SU-DHL-6 (cell line): ENCODE measurements around the gene SMAD4.
"Not testable (repeated sequence)": the region's sequence is repeated elsewhere in the genome, so short reads cannot be mapped to it uniquely, and the experiment has no call there.

Experiments used
- H2AFZ ChIP-seq: fragments of 200-600 bp; sonication (generic); 2 replicates; pipeline ENCODE4 v1.6.1; 2014; ENCODE audit warnings: low read depth, mild to moderate bottlenecking, moderate library complexity, mixed read lengths, antibody characterized with exemption, low read length; ENCODE audit not compliant: severe bottlenecking
- H3F3A ChIP-seq: fragments of 200-600 bp; shearing (Covaris generic); 2 replicates; pipeline ENCODE4 v1.6.0; 2016; ENCODE audit warnings: antibody characterized with exemption, mild to moderate bottlenecking; ENCODE audit not compliant: insufficient read depth
- H3K27ac ChIP-seq: fragments of 200-600 bp; sonication (generic); 2 replicates; pipeline ENCODE4 v1.5.1; 2016; ENCODE audit warnings: low read depth, mild to moderate bottlenecking, low read length, moderate library complexity, mixed read lengths
- H3K27me3 ChIP-seq: fragments of 200-600 bp; sonication (generic), shearing (Covaris generic); 2 replicates; pipeline ENCODE4 v1.6.0; 2014; ENCODE audit warnings: mild to moderate bottlenecking, low read length
- H3K36me3 ChIP-seq: fragments of 200-600 bp; sonication (generic); 2 replicates; pipeline ENCODE4 v1.6.1; 2014; ENCODE audit warnings: mild to moderate bottlenecking, low read length, mixed read lengths
- H3K4me2 ChIP-seq: fragments of 300-600, 200-600 bp; shearing (Covaris generic), sonication (generic); 2 replicates; pipeline ENCODE4 v1.6.0; 2014; ENCODE audit warnings: low read length, low read depth, mild to moderate bottlenecking; ENCODE audit not compliant: poor library complexity, severe bottlenecking
- H3K4me3 ChIP-seq: fragments of 200-600 bp; sonication (generic); 2 replicates; pipeline ENCODE4 v1.5.1; 2014; ENCODE audit warnings: antibody characterized with exemption, low read length, mild to moderate bottlenecking, mixed read lengths; ENCODE audit not compliant: insufficient read depth, poor library complexity, severe bottlenecking
- H3K79me2 ChIP-seq: fragments of 200-600 bp; sonication (generic); 2 replicates; pipeline ENCODE4 v1.6.1; 2014; ENCODE audit warnings: mild to moderate bottlenecking, low read length, moderate library complexity; ENCODE audit not compliant: insufficient read depth
- H3K9ac ChIP-seq: fragments of 200-600 bp; sonication (generic); 2 replicates; pipeline ENCODE4 v1.7.0; 2014; ENCODE audit warnings: mild to moderate bottlenecking, low read length
- H3K9me2 ChIP-seq: fragments of 200-600 bp; sonication (generic); replicated peaks from 2 replicates; pipeline ENCODE4 v1.6.1; 2014; ENCODE audit warnings: low read length; ENCODE audit not compliant: insufficient read depth
- H3K9me3 ChIP-seq: fragments of 200-600 bp; sonication (generic); 2 replicates; pipeline ENCODE4 v1.6.1; 2014; ENCODE audit warnings: low read length, mixed read lengths; ENCODE audit not compliant: insufficient read depth
- H4K20me1 ChIP-seq: fragments of 200-600 bp; sonication (generic); 2 replicates; pipeline ENCODE4 v1.6.1; 2014; ENCODE audit warnings: low read depth, mild to moderate bottlenecking, antibody characterized with exemption, low read length, moderate library complexity, mixed read lengths
- EZH2phosphoT487 ChIP-seq: fragments of 200-600 bp; sonication (generic), shearing (Covaris generic); conservative IDR thresholded peaks from 2 replicates; pipeline ENCODE4 v1.6.1; 2018; ENCODE audit warnings: mild to moderate bottlenecking, antibody characterized with exemption, low read length, moderate library complexity, mixed read lengths
- TF ChIP-seq, protein P1 (sequence below): fragments of 200-600 bp; sonication (generic); IDR thresholded peaks from one replicate; pipeline ENCODE4 v1.5.1; 2017; ENCODE audit warnings: antibody characterized with exemption, mild to moderate bottlenecking, low read length, moderate library complexity; ENCODE audit not compliant: insufficient read depth, poor library complexity, severe bottlenecking

SMAD4 gene

DNA sequence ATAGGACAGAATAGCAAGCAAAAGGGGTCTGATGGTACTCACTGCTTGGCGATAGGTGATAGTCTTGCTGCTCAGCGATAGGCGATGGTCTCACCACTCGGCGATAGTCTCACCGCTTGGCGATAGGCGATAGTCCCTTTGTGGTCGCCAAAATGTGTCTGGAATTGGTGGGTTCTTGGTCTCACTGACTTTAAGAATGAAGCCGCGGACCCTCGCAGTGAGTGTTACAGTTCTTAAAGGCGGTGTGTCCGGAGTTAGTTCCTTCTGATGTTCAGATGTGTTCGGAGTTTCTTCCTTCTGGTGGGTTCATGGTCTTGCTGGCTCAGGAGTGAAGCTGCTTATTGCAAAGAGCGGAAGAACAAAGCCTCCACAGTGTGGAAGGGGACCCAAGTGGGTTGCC, 90.0 kb downstream of the SMAD4 start:
- H3K9me3 ChIP-seq, H3K36me3 ChIP-seq, H3K9ac ChIP-seq, H3K79me2 ChIP-seq, H3F3A ChIP-seq, H3K27ac ChIP-seq, H2AFZ ChIP-seq, H3K27me3 ChIP-seq, H3K4me2 ChIP-seq, H4K20me1 ChIP-seq, H3K4me3 ChIP-seq, H3K9me2 ChIP-seq: not testable (repeated sequence)

DNA sequence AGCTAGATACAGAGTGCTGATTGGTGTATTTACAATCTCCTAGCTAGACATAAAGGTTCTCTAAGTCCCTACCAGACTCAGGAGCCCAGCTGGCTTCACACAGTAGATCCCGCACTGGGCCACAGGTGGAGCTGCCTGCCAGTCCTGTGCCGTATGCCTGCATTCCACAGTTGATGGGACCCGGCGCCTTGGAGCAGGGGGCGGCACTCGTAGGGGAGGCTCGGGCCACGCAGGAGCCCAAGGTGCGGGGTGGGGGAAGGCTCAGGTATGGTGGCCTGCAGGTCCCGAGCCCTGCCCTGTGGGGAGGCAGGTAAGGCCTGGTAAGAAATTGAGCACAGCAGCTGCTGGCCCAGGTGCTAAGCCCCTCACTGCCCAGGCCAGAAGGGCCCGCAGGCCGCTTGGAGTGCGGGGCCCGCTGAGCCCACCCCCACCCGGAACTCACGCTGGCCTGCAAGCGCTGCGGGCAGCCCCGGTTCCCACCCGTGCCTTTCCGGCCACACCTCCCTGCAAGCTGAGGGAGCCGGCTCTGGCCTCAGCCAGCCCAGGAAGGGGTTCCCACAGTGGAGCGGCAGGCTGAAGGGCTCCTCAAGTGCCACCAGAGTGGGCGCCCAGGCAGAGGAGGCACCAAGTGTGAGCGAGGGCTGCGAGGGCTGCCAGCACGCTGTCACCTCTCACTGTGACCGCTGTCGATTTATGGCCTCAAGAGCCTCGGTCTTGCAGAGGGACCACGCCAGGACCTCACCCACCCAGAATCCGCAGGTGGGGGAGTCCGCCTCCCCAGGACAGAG, 91.0 kb downstream of the SMAD4 start:
- Histone ChIP-seq H4K20me1 (no peaks in the 10 kb centered on the region), H2AFZ (no peak overlapping the region), H3K4me2 (no peak overlapping the region), H3K79me2 (no peaks in the 10 kb centered on the region), H3F3A (no peaks in the 10 kb centered on the region), H3K36me3 (no peaks in the 10 kb centered on the region), H3K9me2 (no peaks in the 10 kb centered on the region), H3K27me3 (no peaks in the 10 kb centered on the region), H3K9me3 (no peaks in the 10 kb centered on the region), H3K9ac (no peak overlapping the region), H3K4me3 (no peak overlapping the region), H3K27ac (no peak overlapping the region)
- no peak for TF ChIP-seq EZH2phosphoT487
- TF ChIP-seq, protein P1, sequence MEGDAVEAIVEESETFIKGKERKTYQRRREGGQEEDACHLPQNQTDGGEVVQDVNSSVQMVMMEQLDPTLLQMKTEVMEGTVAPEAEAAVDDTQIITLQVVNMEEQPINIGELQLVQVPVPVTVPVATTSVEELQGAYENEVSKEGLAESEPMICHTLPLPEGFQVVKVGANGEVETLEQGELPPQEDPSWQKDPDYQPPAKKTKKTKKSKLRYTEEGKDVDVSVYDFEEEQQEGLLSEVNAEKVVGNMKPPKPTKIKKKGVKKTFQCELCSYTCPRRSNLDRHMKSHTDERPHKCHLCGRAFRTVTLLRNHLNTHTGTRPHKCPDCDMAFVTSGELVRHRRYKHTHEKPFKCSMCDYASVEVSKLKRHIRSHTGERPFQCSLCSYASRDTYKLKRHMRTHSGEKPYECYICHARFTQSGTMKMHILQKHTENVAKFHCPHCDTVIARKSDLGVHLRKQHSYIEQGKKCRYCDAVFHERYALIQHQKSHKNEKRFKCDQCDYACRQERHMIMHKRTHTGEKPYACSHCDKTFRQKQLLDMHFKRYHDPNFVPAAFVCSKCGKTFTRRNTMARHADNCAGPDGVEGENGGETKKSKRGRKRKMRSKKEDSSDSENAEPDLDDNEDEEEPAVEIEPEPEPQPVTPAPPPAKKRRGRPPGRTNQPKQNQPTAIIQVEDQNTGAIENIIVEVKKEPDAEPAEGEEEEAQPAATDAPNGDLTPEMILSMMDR = no peak

DNA sequence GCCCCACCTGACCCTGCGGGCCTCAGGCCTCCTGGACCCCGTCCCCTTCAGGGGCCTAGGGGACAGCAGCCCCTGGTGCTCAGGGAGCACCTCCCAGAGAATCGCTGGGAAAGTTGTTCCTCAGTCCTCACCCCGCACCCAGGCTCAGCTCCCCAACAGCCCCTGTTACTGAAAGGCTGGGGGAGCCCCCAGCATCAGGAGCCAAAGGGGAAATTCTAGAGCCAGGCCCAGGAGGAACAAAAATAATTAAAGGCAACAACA, 91.5 kb downstream of the SMAD4 start:
- H3K27ac ChIP-seq = no peak overlapping the region
- H3K36me3 ChIP-seq = no peaks in the 10 kb centered on the region
- H3K4me3 ChIP-seq = no peak overlapping the region
- no peaks in the 10 kb centered on the region for H3F3A ChIP-seq
- no peaks in the 10 kb centered on the region for H3K27me3 ChIP-seq
- no peaks in the 10 kb centered on the region for H3K9me2 ChIP-seq
- H3K79me2 ChIP-seq = no peaks in the 10 kb centered on the region
- no peak overlapping the region for H3K9ac ChIP-seq
- no peak overlapping the region for H3K4me2 ChIP-seq
- no peaks in the 10 kb centered on the region for H3K9me3 ChIP-seq
- TF ChIP-seq EZH2phosphoT487 = no peak
- TF ChIP-seq, protein P1 = no peak
- no peak overlapping the region for H2AFZ ChIP-seq
- H4K20me1 ChIP-seq = no peaks in the 10 kb centered on the region

DNA sequence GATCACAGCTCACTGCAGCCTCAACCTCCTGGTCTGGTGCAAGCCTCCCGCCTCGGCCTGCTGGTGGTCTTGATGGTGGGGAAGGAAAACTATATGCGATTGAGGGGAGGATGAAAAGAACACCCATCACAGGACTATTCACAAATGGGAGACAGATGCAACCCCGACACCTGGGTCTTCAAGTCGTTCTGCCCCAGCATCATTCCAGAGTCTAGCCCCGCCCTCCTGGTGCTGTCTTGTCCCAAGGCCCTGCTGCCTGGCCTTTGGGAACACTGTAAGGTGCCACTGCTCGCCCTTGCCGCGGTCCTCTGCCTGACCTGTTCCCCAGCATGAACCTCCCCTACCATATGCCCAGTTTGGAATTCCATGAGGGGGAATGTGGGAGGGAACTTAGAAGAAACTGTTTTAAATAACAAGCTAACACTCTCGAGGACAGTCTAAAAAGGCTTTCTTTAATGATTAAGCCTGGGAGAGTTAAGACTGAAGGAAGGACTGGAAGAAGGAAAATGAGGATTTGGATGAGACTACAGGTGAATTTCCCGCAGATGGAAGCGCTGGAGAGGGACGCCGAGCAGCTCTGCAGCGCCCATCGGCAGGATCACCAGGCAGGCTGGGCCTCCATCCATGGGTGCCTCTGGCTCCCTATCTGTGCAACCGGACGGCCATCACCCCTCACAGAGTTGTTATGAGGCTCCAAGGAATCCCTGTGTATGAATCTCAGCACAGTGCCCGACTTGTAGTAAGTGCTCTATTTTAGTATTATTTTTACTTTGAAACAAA, 92.4 kb downstream of the SMAD4 start:
- no peaks in the 10 kb centered on the region for H3K79me2 ChIP-seq
- H3K36me3 ChIP-seq = no peaks in the 10 kb centered on the region
- no peaks in the 10 kb centered on the region for H3K9me2 ChIP-seq
- H4K20me1 ChIP-seq = no peaks in the 10 kb centered on the region
- H3F3A ChIP-seq = no peaks in the 10 kb centered on the region
- no peak overlapping the region for H3K4me3 ChIP-seq
- no peaks in the 10 kb centered on the region for H3K27me3 ChIP-seq
- H3K27ac ChIP-seq = no peak overlapping the region
- H3K9ac ChIP-seq = no peak overlapping the region
- H3K4me2 ChIP-seq = no peak overlapping the region
- H2AFZ ChIP-seq = no peak overlapping the region
- no peaks in the 10 kb centered on the region for H3K9me3 ChIP-seq
- TF ChIP-seq, protein P1 = no peak
- no peak for TF ChIP-seq EZH2phosphoT487
